Ovary (tissue), 3 donors: ENCODE measurements around the gene IL22.

Experiments used
- CTCF ChIP-seq, 3 donors: fragments of 450-650 bp in 2 of 3; fragments of 200-600 bp in 1 of 3; IDR thresholded peaks; one replicate each; pipeline versions ENCODE4 v1.5.1 to v1.8.0; 2016 to 2022; ENCODE audit warnings: antibody characterized with exemption in 3 of 3, mild to moderate bottlenecking in 1 of 3
- EP300 ChIP-seq: sonication (generic); formaldehyde crosslinking; IDR thresholded peaks from one replicate; pipeline ENCODE4 v1.6.1; 2017; ENCODE audit warnings: antibody characterized with exemption
- POLR2A ChIP-seq: fragments of 450-650 bp; IDR thresholded peaks from one replicate; pipeline ENCODE4 v1.6.1; 2017; ENCODE audit warnings: antibody characterized with exemption, mild to moderate bottlenecking, moderate library complexity
- donor health status: DM: no; HTN: no; CAD: no.

DNA sequence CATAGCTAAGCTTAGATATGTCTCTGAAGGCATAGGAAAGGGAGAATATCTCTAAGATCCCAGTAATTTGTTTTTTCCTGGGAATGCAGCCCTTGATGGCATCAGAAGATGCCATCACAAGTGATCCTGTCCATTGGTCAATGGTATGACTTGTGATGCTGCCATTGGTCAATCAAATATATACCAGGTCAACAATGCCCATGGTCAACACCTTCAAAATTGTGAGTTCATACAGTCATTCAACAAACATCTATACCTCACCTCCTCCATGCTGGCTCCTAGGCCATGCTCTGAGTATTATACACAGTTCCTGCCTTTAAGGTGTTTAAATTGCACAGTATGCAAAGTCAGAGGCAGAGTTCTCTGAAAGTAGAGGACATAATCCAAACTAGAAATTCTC lies 19.3 kb upstream of the IL22 start:
- no peak for TF ChIP-seq POLR2A
- no peak for TF ChIP-seq CTCF (IDR thresholded peaks at IDR 0.05)
- no peak for TF ChIP-seq EP300
